H9 (cell line): Measurements from ENCODE around the gene KIAA0513. TPM values are rescaled to one million over a fixed set of nuclear protein-coding genes. Genes with fewer than 3 reads are reported as not detected.

Experiments used
- DNase-seq: peaks from one replicate; pipeline ENCODE4 v3.0.0-alpha.2; 2017
- H2AFZ ChIP-seq: one replicate; pipeline ENCODE4 v1.6.1; 2013; ENCODE audit warnings: mild to moderate bottlenecking, low read length, control low read depth, moderate library complexity
- H2AK5ac ChIP-seq: 2 replicates; pipeline ENCODE4 v1.6.1; 2013; ENCODE audit warnings: low read length, control low read depth, mixed read lengths; ENCODE audit not compliant: insufficient read length
- H2BK120ac ChIP-seq: one replicate; pipeline ENCODE4 v1.6.1; 2013; ENCODE audit warnings: low read depth, mild to moderate bottlenecking, low read length, control low read depth, inconsistent platforms; ENCODE audit not compliant: poor library complexity, severe bottlenecking
- H2BK12ac ChIP-seq: 2 replicates; pipeline ENCODE4 v1.6.1; 2013; ENCODE audit warnings: low read length, control low read depth, mixed read lengths, low read depth; ENCODE audit not compliant: insufficient read length
- H2BK15ac ChIP-seq: 2 replicates; pipeline ENCODE4 v1.6.1; 2013; ENCODE audit warnings: low read depth, low read length, control low read depth
- H2BK20ac ChIP-seq: one replicate; pipeline ENCODE4 v1.6.1; 2013; ENCODE audit warnings: low read depth, mild to moderate bottlenecking, low read length, control low read depth, inconsistent platforms; ENCODE audit not compliant: poor library complexity, severe bottlenecking
- H2BK5ac ChIP-seq: 2 replicates; pipeline ENCODE4 v1.6.1; 2013; ENCODE audit warnings: low read length, control low read depth, mixed read lengths; ENCODE audit not compliant: insufficient read length
- H3K14ac ChIP-seq: 2 replicates; pipeline ENCODE4 v1.6.1; 2013; ENCODE audit warnings: low read length, control low read depth; ENCODE audit not compliant: insufficient read depth
- H3K18ac ChIP-seq: 2 replicates; pipeline ENCODE4 v1.6.1; 2013; ENCODE audit warnings: low read depth, mild to moderate bottlenecking, mixed read lengths, low read length, control low read depth; ENCODE audit not compliant: insufficient read length
- H3K23ac ChIP-seq: 2 replicates; pipeline ENCODE4 v1.6.1; 2013; ENCODE audit warnings: low read length, control low read depth, mixed read lengths, low read depth; ENCODE audit not compliant: insufficient read length
- H3K23me2 ChIP-seq: 2 replicates; pipeline ENCODE4 v1.6.1; 2013; ENCODE audit warnings: low read depth, mild to moderate bottlenecking, mixed read lengths, low read length, control low read depth; ENCODE audit not compliant: insufficient read length, poor library complexity, severe bottlenecking
- H3K27ac ChIP-seq: 2 replicates; pipeline ENCODE4 v1.5.1; 2013; ENCODE audit warnings: low read length, control low read depth, mixed read lengths, low read depth; ENCODE audit not compliant: insufficient read length
- H3K27me3 ChIP-seq: 2 replicates; pipeline ENCODE4 v1.6.1; 2013; ENCODE audit warnings: low read length, control low read depth, inconsistent platforms; ENCODE audit not compliant: insufficient read depth
- H3K4ac ChIP-seq: 2 replicates; pipeline ENCODE4 v1.6.1; 2013; ENCODE audit warnings: low read depth, mild to moderate bottlenecking, control low read depth, inconsistent platforms, low read length, moderate library complexity
- H3K4me1 ChIP-seq: 2 replicates; pipeline ENCODE4 v1.6.1; 2013; ENCODE audit warnings: low read length, control low read depth, inconsistent platforms; ENCODE audit not compliant: insufficient read depth
- H3K4me2 ChIP-seq: 2 replicates; pipeline ENCODE4 v1.6.1; 2013; ENCODE audit warnings: low read length, control low read depth, mixed read lengths; ENCODE audit not compliant: insufficient read length, insufficient read depth
- H3K56ac ChIP-seq: 2 replicates; pipeline ENCODE4 v1.6.1; 2013; ENCODE audit warnings: low read depth, mild to moderate bottlenecking, mixed read lengths, low read length, control low read depth; ENCODE audit not compliant: insufficient read length
- H3K79me1 ChIP-seq: 2 replicates; pipeline ENCODE4 v1.6.1; 2013; ENCODE audit warnings: low read depth, mild to moderate bottlenecking, moderate library complexity, low read length, control low read depth, inconsistent platforms; ENCODE audit not compliant: insufficient read depth, poor library complexity, severe bottlenecking
- H3K79me2 ChIP-seq: 2 replicates; pipeline ENCODE4 v1.6.1; 2013; ENCODE audit warnings: low read length, control low read depth, inconsistent platforms; ENCODE audit not compliant: insufficient read depth
- H3K9ac ChIP-seq: 2 replicates; pipeline ENCODE4 v1.6.1; 2013; ENCODE audit warnings: low read length, control low read depth, mixed read lengths; ENCODE audit not compliant: insufficient read length; ENCODE audit errors: extremely low read depth
- H3K9me3 ChIP-seq: one replicate; pipeline ENCODE4 v1.6.1; 2013; ENCODE audit warnings: low read depth, low read length, inconsistent platforms; ENCODE audit not compliant: control insufficient read depth
- H3T11ph ChIP-seq: one replicate; pipeline ENCODE4 v1.6.1; 2013; ENCODE audit warnings: mild to moderate bottlenecking, low read length, control low read depth, inconsistent platforms
- H4K20me1 ChIP-seq: one replicate; pipeline ENCODE4 v1.6.1; 2013; ENCODE audit not compliant: control insufficient read depth, insufficient read length, insufficient read depth
- H4K5ac ChIP-seq: 2 replicates; pipeline ENCODE4 v1.6.1; 2013; ENCODE audit warnings: low read depth, mild to moderate bottlenecking, mixed read lengths, low read length, control low read depth; ENCODE audit not compliant: insufficient read length
- H4K8ac ChIP-seq: replicated peaks from 2 replicates; pipeline ENCODE4 v1.6.1; 2013; ENCODE audit warnings: low read length, control low read depth, mixed read lengths, low read depth; ENCODE audit not compliant: insufficient read length
- H4K91ac ChIP-seq: 2 replicates; pipeline ENCODE4 v1.6.1; 2013; ENCODE audit warnings: low read depth, mild to moderate bottlenecking, moderate library complexity, mixed read lengths, low read length, control low read depth; ENCODE audit not compliant: insufficient read length
- H3K27ac Mint-ChIP-seq, 3 experiments: 2 replicates in 2 of 3; 3 replicates in 1 of 3; pipeline ENCODE4 v1.8.0; 2020 to 2021; ENCODE audit warnings: mixed read lengths in 3 of 3, mild to moderate bottlenecking in 1 of 3, moderate library complexity in 1 of 3
- H3K27me3 Mint-ChIP-seq: 2 replicates; pipeline ENCODE4 v1.8.0; 2021; ENCODE audit warnings: low read depth, mild to moderate bottlenecking, moderate library complexity, mixed read lengths
- H3K36me3 Mint-ChIP-seq, 3 experiments: 2 replicates in 2 of 3; 3 replicates in 1 of 3; pipeline ENCODE4 v1.8.0; 2020 to 2021; ENCODE audit warnings: low read depth in 3 of 3, mixed read lengths in 3 of 3; ENCODE audit not compliant: insufficient read depth in 1 of 3
- H3K4me1 Mint-ChIP-seq, 2 experiments: 2 replicates each; pipeline ENCODE4 v1.8.0; 2020; ENCODE audit warnings: mixed read lengths in 2 of 2
- H3K4me3 Mint-ChIP-seq, 2 experiments: 2 replicates in 1 of 2; 3 replicates in 1 of 2; pipeline ENCODE4 v1.8.0; 2020 to 2021; ENCODE audit warnings: mild to moderate bottlenecking in 2 of 2, mixed read lengths in 2 of 2, moderate library complexity in 1 of 2
- H3K9me3 Mint-ChIP-seq, 2 experiments: 2 replicates in 1 of 2; 3 replicates in 1 of 2; pipeline ENCODE4 v1.8.0; 2020; ENCODE audit warnings: mild to moderate bottlenecking in 2 of 2, mixed read lengths in 2 of 2, moderate library complexity in 1 of 2
- WGBS: extraction: QIAGEN DNeasy Blood & Tissue Kit; methylation state at CpG from one replicate; pipeline ENCODE4 v1.1.7; 2013; ENCODE audit warnings: missing lambda C conversion rate, low lambda C conversion rate, mixed read lengths; ENCODE audit not compliant: insufficient read length; ENCODE audit errors: extremely low coverage; 5-methylcytosine and 5-hydroxymethylcytosine counted together
- total RNA-seq: library from RNA; stranded (reverse); gene quantifications from 2 replicates; pipeline ENCODE4 v1.2.1, GENCODE V29; 2021
- TF ChIP-seq, protein P1 (sequence below): fragments of 200-600 bp; sonication (generic); conservative IDR thresholded peaks from 3 replicates; pipeline ENCODE4 v1.8.0; 2021; ENCODE audit warnings: antibody characterized with exemption, mild to moderate bottlenecking

The KIAA0513 gene
- total RNA-seq, 1 experiment from 2014 or later: 4.7 TPM

GRCh38 chr16:85058909-85059308 is 31.3 kb downstream of the KIAA0513 start:
- Histone ChIP-seq H3K79me2 (no peaks in the 10 kb centered on the region), H2BK120ac (no peak overlapping the region), H2AFZ (no peak overlapping the region), H3K4ac (no peak overlapping the region), H3K79me1 (no peaks in the 10 kb centered on the region), H3K27ac (no peak overlapping the region), H3K9me3 (no peaks in the 10 kb centered on the region), H2BK15ac (no peak overlapping the region), H3K14ac (no peak overlapping the region), H3T11ph (no peak overlapping the region), H4K20me1 (no peaks in the 10 kb centered on the region), H4K5ac (no peak overlapping the region), H4K8ac (no peak overlapping the region), H3K18ac (no peak overlapping the region), H3K9ac (no peak overlapping the region), H3K4me1 (peaks cover 2% of the 10 kb centered on the region; the same call in 1 of the 2 replicates), H3K23ac (no peak overlapping the region), H3K56ac (no peak overlapping the region), H2BK5ac (no peak overlapping the region), H2BK12ac (no peak overlapping the region), H3K4me2 (no peak overlapping the region), H2AK5ac (no peak overlapping the region), H2BK20ac (no peak overlapping the region), H4K91ac (no peak overlapping the region), H3K27me3 (no peaks in the 10 kb centered on the region), H3K23me2 (no peaks in the 10 kb centered on the region)
- Mint-ChIP-seq H3K36me3 (no peaks in the 10 kb centered on the region), H3K9me3 (no peaks in the 10 kb centered on the region), H3K27me3 (peaks cover 13% of the 10 kb centered on the region), H3K4me1 (peaks cover 35 to 42% of the 10 kb centered on the region in 2 experiments), H3K27ac (no peak overlapping the region), H3K4me3 (no peak overlapping the region)
- no CpG with 5 or more reads among the region's 4 CpGs for WGBS
- TF ChIP-seq, protein P1, sequence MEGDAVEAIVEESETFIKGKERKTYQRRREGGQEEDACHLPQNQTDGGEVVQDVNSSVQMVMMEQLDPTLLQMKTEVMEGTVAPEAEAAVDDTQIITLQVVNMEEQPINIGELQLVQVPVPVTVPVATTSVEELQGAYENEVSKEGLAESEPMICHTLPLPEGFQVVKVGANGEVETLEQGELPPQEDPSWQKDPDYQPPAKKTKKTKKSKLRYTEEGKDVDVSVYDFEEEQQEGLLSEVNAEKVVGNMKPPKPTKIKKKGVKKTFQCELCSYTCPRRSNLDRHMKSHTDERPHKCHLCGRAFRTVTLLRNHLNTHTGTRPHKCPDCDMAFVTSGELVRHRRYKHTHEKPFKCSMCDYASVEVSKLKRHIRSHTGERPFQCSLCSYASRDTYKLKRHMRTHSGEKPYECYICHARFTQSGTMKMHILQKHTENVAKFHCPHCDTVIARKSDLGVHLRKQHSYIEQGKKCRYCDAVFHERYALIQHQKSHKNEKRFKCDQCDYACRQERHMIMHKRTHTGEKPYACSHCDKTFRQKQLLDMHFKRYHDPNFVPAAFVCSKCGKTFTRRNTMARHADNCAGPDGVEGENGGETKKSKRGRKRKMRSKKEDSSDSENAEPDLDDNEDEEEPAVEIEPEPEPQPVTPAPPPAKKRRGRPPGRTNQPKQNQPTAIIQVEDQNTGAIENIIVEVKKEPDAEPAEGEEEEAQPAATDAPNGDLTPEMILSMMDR: no peak
- no peak for DNase-seq
